ENCODE results near the gene DOCK10. TPM values are rescaled to one million over a fixed set of nuclear protein-coding genes. Genes with fewer than 3 reads are reported as not detected.

Gene DOCK10
- total and polyA plus RNA-seq, 10 of the 15 experiments (the other 5 are each of a cell fraction or from before 2014, with no cell fraction given), result 16.9 to 120 (median 85.5) TPM

DNA sequence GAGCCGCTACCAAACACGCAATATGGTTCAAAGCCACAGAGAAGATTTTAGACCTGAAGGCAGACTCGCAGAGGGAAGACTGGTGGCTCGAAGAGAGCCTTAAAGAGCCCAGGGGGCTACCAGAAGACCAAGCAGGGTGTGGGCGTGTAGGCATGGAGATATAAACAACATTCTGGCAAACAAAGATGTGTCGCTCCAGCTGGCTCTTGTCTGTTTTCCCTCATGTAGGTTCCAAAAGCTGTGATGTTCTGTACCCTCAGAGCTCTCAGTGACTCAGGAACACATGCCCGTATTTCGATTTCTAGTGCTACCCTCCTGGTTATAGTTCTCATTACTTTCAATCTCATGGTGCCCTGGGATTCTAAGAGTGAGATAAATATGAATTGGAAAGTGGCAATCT is 44.5 kb downstream of the DOCK10 start:
- DNase-seq (ENCODE audit: low read depth, low spot score) (no peak), FAIRE-seq (no peak), ATAC-seq (no peak)
- Histone ChIP-seq H3K79me2 (ENCODE audit: control insufficient read depth, insufficient read depth, low read length) (peaks cover 24% of the 10 kb centered on the region), H3K4me1 (ENCODE audit: control insufficient read depth, insufficient read depth, low read length) (peaks cover 7% of the 10 kb centered on the region; the same call in 1 of the 2 replicates), H3K4me2 (ENCODE audit: control insufficient read depth, insufficient read depth) (no peak overlapping the region), H3K4me3 (no peak overlapping the region), H3K27me3 (replicated peaks in 1 of 2; ENCODE audit: control insufficient read depth in 2 of 2, insufficient read depth in 2 of 2, low read length in 1 of 2) (no peaks in the 10 kb centered on the region), H3K9ac (ENCODE audit: control insufficient read depth, insufficient read depth, low read length) (no peak overlapping the region), H3K36me3 (ENCODE audit: control insufficient read depth in 2 of 2, insufficient read depth in 2 of 2, low read length in 1 of 2) (peaks cover 0 to 8% of the 10 kb centered on the region in 2 experiments; a peak in 3 of 4 replicates), H3K9me3 (replicated peaks; ENCODE audit: control insufficient read depth, insufficient read depth, low read length) (no peaks in the 10 kb centered on the region), H3K27ac (ENCODE audit: control insufficient read depth, insufficient read depth) (no peak overlapping the region), H4K20me1 (ENCODE audit: control insufficient read depth, insufficient read depth) (no peaks in the 10 kb centered on the region), H2AFZ (ENCODE audit: control insufficient read depth, low read depth, low read length) (no peak overlapping the region)
- no TSS peak for BruUV-seq (replicated peaks)
- WGBS (ENCODE audit: insufficient coverage, insufficient replicate concordance, low lambda C conversion rate, missing lambda C conversion rate), result 96% methylated on average over 8 of the region's 8 CpGs
- POLR2A ChIA-PET, result no interaction called here
- RAD21 ChIA-PET (ENCODE audit: unreplicated experiment), result interaction anchor here (0.9 kb wide), 1 partner anchor 9 kb away, joined by 4 read pairs; no protein-coding TSS in a partner anchor
- in situ Hi-C loops (cut with MboI), result no loop called here
- TF ChIP-seq MEF2B (IDR thresholded peaks at IDR 0.05; ENCODE audit: partially characterized antibody, poor library complexity, severe bottlenecking) (no peak), MYC (IDR thresholded peaks at IDR 0.05; ENCODE audit: insufficient read depth, insufficient read length, insufficient replicate concordance, low read length, severe bottlenecking) (no peak), WRNIP1 (IDR thresholded peaks at IDR 0.05; ENCODE audit: borderline replicate concordance, low read depth, low read length) (no peak), BCLAF1 (IDR thresholded peaks at IDR 0.05) (no peak), PBX3 (IDR thresholded peaks at IDR 0.05; ENCODE audit: insufficient replicate concordance, low read depth, low read length) (no peak), ZNF217 (IDR thresholded peaks at IDR 0.05) (no peak), RELA (IDR thresholded peaks at IDR 0.05; ENCODE audit: borderline replicate concordance, partially characterized antibody) (no peak), NFIC (IDR thresholded peaks at IDR 0.05; ENCODE audit: low read depth, low read length) (no peak), CBX5 (IDR thresholded peaks at IDR 0.05; ENCODE audit: low read depth) (no peak), KDM1A (IDR thresholded peaks at IDR 0.05; ENCODE audit: borderline replicate concordance) (no peak), POLR2A (IDR thresholded peaks at IDR 0.05; ENCODE audit: low read depth, low read length) (no peak), IRF3 (IDR thresholded peaks at IDR 0.05) (no peak), NR2C1 (IDR thresholded peaks at IDR 0.05) (no peak), SMAD5 (IDR thresholded peaks at IDR 0.05; ENCODE audit: low read depth) (no peak), SIX5 (IDR thresholded peaks at IDR 0.05; ENCODE audit: low read depth, low read length, severe bottlenecking) (no peak), ZBTB4 (CRISPR knock-in tag; IDR thresholded peaks at IDR 0.05) (no peak)
- CTCF ChIA-PET, result interaction anchor here (10.1 kb wide), 1 partner anchor 66 kb away, joined by 118 read pairs; no protein-coding TSS in a partner anchor
- intact Hi-C loops (cut with micrococcal nuclease; ENCODE audit: unreplicated experiment), result no loop called here
- SMC1A ChIA-PET (ENCODE audit: uncharacterized antibody, unreplicated experiment), result interaction anchor here (0.9 kb wide), 1 partner anchor 71 kb away, joined by 3 read pairs; no protein-coding TSS in a partner anchor
